Measurements from ENCODE around the gene GLRX3. TPM values are rescaled to one million over a fixed set of nuclear protein-coding genes. Genes with fewer than 3 reads are reported as not detected.

Gene GLRX3
- total and polyA plus RNA-seq, 2 experiments from 2014 or later = 141 to 201 TPM

DNA sequence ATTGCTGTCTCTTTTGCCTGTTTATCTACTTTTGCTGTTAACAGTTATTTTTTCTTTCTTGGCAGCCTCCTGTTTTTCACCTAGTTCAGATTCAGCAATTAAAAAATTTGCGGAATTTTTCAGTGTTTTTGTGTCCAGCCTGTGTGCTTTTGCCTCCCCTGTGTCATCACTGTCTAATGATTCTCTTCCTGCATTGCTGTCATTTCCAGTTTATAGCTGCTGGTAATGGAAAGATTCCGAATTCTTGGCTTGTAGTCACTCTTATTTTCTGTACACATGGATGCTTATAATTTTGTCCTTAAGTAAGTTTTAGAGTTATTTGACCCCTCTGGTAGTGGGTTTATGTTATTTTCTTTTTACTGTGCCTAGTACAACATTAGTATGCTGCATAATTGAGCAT is 25.1 kb downstream of the GLRX3 start:
- Mint-ChIP-seq H3K4me3 (no peak overlapping the region), H3K27me3 (ENCODE audit: insufficient read depth, low read depth, poor library complexity) (no peaks in the 10 kb centered on the region), H3K27ac (no peak overlapping the region), H3K9me3 (no peaks in the 10 kb centered on the region), H3K4me1 (peaks cover 37% of the 10 kb centered on the region), H3K36me3 (ENCODE audit: low read depth) (peaks cover 28% of the 10 kb centered on the region)
- Histone ChIP-seq H3K27ac (ENCODE audit: low read depth) (no peak overlapping the region), H3K27me3 (ENCODE audit: insufficient read depth) (no peaks in the 10 kb centered on the region), H3K4me2 (no peak overlapping the region), H2AFZ (no peak overlapping the region), H3K9me2 (ENCODE audit: insufficient read depth) (no peaks in the 10 kb centered on the region), H4K20me1 (replicated peaks; ENCODE audit: insufficient read depth) (peaks cover 50% of the 10 kb centered on the region), H3K36me3 (ENCODE audit: insufficient read depth) (peaks cover 17% of the 10 kb centered on the region; the same call in 1 of the 2 replicates), H3F3A (replicated peaks; ENCODE audit: low read depth) (no peaks in the 10 kb centered on the region), H3K79me2 (replicated peaks; ENCODE audit: insufficient read depth) (peaks cover 42% of the 10 kb centered on the region), H3K4me1 (ENCODE audit: insufficient read depth) (peaks cover 23% of the 10 kb centered on the region), H3K4me3 (no peak overlapping the region)
- no peak for ATAC-seq
- TF ChIP-seq ZNF114 (CRISPR knock-in tag; IDR thresholded peaks at IDR 0.05) = no peak
- no peak for TF ChIP-seq EZH2 (IDR thresholded peaks at IDR 0.05; ENCODE audit: low read depth, unreplicated experiment)
- TF ChIP-seq, protein P1, sequence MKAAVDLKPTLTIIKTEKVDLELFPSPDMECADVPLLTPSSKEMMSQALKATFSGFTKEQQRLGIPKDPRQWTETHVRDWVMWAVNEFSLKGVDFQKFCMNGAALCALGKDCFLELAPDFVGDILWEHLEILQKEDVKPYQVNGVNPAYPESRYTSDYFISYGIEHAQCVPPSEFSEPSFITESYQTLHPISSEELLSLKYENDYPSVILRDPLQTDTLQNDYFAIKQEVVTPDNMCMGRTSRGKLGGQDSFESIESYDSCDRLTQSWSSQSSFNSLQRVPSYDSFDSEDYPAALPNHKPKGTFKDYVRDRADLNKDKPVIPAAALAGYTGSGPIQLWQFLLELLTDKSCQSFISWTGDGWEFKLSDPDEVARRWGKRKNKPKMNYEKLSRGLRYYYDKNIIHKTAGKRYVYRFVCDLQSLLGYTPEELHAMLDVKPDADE (IDR thresholded peaks at IDR 0.05) = no peak
- TF ChIP-seq ZNF331 (CRISPR knock-in tag; IDR thresholded peaks at IDR 0.05; ENCODE audit: low read depth) = no peak
- TF ChIP-seq, protein P2, sequence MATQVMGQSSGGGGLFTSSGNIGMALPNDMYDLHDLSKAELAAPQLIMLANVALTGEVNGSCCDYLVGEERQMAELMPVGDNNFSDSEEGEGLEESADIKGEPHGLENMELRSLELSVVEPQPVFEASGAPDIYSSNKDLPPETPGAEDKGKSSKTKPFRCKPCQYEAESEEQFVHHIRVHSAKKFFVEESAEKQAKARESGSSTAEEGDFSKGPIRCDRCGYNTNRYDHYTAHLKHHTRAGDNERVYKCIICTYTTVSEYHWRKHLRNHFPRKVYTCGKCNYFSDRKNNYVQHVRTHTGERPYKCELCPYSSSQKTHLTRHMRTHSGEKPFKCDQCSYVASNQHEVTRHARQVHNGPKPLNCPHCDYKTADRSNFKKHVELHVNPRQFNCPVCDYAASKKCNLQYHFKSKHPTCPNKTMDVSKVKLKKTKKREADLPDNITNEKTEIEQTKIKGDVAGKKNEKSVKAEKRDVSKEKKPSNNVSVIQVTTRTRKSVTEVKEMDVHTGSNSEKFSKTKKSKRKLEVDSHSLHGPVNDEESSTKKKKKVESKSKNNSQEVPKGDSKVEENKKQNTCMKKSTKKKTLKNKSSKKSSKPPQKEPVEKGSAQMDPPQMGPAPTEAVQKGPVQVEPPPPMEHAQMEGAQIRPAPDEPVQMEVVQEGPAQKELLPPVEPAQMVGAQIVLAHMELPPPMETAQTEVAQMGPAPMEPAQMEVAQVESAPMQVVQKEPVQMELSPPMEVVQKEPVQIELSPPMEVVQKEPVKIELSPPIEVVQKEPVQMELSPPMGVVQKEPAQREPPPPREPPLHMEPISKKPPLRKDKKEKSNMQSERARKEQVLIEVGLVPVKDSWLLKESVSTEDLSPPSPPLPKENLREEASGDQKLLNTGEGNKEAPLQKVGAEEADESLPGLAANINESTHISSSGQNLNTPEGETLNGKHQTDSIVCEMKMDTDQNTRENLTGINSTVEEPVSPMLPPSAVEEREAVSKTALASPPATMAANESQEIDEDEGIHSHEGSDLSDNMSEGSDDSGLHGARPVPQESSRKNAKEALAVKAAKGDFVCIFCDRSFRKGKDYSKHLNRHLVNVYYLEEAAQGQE (IDR thresholded peaks at IDR 0.05; ENCODE audit: unreplicated experiment) = no peak
- DNase-seq (ENCODE audit: low spot score) = no peak

DNA sequence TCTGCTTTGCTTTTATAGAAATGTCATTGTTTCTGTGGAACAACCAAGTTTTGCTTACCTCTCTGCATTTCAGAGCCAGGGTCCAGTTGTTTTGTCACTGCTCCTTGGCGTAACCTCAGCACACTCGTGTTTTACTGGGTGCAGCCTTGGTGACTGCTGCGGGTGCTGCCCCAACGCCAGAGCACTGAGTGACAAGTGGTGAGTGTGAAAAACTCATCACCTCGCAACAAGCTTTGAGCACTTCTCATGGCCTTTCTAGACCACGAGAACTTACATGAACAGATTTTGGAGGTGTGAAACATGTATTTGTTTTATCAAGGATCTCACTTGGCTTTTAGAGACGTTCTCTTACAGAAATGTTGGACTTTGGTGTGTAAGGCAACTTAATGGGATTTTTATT is 31.0 kb downstream of the GLRX3 start:
- Histone ChIP-seq H2AFZ (no peak overlapping the region), H3K27me3 (ENCODE audit: insufficient read depth) (no peaks in the 10 kb centered on the region), H3K9me2 (ENCODE audit: insufficient read depth) (no peaks in the 10 kb centered on the region), H3K79me2 (replicated peaks; ENCODE audit: insufficient read depth) (peaks cover 13% of the 10 kb centered on the region; the same call in 1 of the 2 replicates), H4K20me1 (replicated peaks; ENCODE audit: insufficient read depth) (peaks cover 45% of the 10 kb centered on the region), H3K4me1 (ENCODE audit: insufficient read depth) (peaks cover 8% of the 10 kb centered on the region), H3K4me2 (no peak overlapping the region), H3K36me3 (ENCODE audit: insufficient read depth) (peaks cover 23% of the 10 kb centered on the region), H3F3A (replicated peaks; ENCODE audit: low read depth) (no peaks in the 10 kb centered on the region), H3K4me3 (no peak overlapping the region), H3K27ac (ENCODE audit: low read depth) (no peak overlapping the region)
- Mint-ChIP-seq H3K27me3 (ENCODE audit: insufficient read depth, low read depth, poor library complexity) (peaks cover 4% of the 10 kb centered on the region), H3K4me1 (peaks cover 15% of the 10 kb centered on the region), H3K9me3 (no peaks in the 10 kb centered on the region), H3K4me3 (no peak overlapping the region), H3K36me3 (ENCODE audit: low read depth) (peaks cover 50% of the 10 kb centered on the region), H3K27ac (no peak overlapping the region)
- DNase-seq (ENCODE audit: low spot score) = no peak
- no peak for ATAC-seq
- no peak for TF ChIP-seq EZH2 (IDR thresholded peaks at IDR 0.05; ENCODE audit: low read depth, unreplicated experiment)
- TF ChIP-seq, protein P1 (IDR thresholded peaks at IDR 0.05) = no peak
- TF ChIP-seq JUNB (IDR thresholded peaks at IDR 0.05; ENCODE audit: unreplicated experiment) = no peak
- TF ChIP-seq, protein P3, sequence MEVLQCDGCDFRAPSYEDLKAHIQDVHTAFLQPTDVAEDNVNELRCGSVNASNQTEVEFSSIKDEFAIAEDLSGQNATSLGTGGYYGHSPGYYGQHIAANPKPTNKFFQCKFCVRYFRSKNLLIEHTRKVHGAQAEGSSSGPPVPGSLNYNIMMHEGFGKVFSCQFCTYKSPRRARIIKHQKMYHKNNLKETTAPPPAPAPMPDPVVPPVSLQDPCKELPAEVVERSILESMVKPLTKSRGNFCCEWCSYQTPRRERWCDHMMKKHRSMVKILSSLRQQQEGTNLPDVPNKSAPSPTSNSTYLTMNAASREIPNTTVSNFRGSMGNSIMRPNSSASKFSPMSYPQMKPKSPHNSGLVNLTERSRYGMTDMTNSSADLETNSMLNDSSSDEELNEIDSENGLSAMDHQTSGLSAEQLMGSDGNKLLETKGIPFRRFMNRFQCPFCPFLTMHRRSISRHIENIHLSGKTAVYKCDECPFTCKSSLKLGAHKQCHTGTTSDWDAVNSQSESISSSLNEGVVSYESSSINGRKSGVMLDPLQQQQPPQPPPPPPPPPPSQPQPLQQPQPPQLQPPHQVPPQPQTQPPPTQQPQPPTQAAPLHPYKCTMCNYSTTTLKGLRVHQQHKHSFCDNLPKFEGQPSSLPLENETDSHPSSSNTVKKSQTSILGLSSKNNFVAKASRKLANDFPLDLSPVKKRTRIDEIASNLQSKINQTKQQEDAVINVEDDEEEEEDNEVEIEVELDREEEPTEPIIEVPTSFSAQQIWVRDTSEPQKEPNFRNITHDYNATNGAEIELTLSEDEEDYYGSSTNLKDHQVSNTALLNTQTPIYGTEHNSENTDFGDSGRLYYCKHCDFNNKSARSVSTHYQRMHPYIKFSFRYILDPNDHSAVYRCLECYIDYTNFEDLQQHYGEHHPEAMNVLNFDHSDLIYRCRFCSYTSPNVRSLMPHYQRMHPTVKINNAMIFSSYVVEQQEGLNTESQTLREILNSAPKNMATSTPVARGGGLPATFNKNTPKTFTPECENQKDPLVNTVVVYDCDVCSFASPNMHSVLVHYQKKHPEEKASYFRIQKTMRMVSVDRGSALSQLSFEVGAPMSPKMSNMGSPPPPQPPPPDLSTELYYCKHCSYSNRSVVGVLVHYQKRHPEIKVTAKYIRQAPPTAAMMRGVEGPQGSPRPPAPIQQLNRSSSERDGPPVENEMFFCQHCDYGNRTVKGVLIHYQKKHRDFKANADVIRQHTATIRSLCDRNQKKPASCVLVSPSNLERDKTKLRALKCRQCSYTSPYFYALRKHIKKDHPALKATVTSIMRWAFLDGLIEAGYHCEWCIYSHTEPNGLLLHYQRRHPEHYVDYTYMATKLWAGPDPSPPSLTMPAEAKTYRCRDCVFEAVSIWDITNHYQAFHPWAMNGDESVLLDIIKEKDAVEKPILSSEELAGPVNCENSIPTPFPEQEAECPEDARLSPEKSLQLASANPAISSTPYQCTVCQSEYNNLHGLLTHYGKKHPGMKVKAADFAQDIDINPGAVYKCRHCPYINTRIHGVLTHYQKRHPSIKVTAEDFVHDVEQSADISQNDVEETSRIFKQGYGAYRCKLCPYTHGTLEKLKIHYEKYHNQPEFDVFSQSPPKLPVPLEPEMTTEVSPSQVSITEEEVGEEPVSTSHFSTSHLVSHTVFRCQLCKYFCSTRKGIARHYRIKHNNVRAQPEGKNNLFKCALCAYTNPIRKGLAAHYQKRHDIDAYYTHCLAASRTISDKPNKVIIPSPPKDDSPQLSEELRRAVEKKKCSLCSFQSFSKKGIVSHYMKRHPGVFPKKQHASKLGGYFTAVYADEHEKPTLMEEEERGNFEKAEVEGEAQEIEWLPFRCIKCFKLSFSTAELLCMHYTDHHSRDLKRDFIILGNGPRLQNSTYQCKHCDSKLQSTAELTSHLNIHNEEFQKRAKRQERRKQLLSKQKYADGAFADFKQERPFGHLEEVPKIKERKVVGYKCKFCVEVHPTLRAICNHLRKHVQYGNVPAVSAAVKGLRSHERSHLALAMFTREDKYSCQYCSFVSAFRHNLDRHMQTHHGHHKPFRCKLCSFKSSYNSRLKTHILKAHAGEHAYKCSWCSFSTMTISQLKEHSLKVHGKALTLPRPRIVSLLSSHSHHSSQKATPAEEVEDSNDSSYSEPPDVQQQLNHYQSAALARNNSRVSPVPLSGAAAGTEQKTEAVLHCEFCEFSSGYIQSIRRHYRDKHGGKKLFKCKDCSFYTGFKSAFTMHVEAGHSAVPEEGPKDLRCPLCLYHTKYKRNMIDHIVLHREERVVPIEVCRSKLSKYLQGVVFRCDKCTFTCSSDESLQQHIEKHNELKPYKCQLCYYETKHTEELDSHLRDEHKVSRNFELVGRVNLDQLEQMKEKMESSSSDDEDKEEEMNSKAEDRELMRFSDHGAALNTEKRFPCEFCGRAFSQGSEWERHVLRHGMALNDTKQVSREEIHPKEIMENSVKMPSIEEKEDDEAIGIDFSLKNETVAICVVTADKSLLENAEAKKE (CRISPR knock-in tag; IDR thresholded peaks at IDR 0.05) = no peak
- TF ChIP-seq ZNF114 (CRISPR knock-in tag; IDR thresholded peaks at IDR 0.05) = no peak
